GM18951 (cell line): ENCODE data around the gene SSTR5.

Experiments
- POLR2A ChIP-seq: IDR thresholded peaks from 4 replicates; pipeline ENCODE4 v1.6.1; 2011; ENCODE audit warnings: mild to moderate bottlenecking; ENCODE audit not compliant: insufficient read length, insufficient read depth; ENCODE audit errors: extremely low read depth
- in situ Hi-C: fragments of 300-500 bp; cut with MboI; formaldehyde crosslinking; loops from one replicate; pipeline ENCODE4 v1.12.0; 2022; ENCODE audit warnings: low sequenced_read_pairs, mixed read lengths, inconsistent platforms; ENCODE audit not compliant: unreplicated experiment

The SSTR5 gene

DNA sequence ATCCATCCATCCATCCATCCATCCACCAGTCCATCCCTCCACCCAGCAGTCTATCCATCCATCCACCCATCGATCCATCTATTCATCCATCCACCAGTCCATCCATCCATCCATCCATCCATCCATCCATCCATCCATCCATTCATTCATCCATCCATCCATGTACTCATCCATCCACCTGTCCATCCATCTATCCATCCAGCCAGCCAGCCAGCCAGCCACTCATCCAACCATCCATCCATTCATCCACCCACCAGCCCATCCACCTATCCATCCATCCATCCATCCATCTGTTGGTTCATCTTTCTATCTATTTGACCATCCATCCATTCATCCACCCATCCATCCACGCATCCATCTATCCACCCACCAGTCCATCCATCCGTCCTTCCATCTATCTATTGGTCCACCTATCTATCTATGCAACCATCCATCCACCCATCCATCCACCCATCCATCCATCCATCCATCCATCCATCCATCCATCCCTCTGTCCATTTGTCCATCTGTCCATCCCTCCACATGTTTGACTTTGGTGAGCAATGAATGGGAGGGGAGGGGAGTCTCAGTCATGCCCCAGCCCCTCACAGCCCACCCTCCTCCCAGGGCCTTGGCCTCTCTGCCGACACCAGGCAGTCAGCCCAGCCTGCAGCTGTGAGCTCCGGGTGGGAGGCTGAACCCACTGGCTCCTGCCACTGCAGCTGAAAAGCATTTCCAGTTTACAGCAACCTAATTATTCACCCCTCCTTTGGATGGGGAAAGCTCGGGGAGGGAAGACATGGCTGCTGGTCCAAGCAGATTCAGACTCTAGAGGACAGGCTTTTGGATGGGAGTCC, 38.1 kb upstream of the SSTR5 start:
- in situ Hi-C loops = no loop called here
- no peak for TF ChIP-seq POLR2A

DNA sequence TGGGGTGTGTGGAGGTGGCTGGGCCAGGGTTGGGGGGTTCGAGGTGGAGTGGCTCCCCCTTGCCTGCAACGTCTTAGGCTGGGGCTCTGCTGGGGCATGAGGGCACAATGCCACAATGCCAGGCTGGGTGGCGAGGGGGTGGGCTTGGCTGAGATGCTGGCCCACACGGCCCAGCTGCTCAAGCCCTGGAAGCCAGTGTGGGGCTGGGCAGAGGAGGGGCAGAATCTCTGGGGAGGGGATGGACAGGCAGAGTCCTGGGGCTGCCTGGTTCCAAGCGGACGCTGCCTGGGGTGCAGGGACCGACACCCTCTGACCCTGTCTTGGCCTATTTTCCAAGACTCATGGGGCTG, 37.5 kb upstream of the SSTR5 start:
- TF ChIP-seq POLR2A = no peak

DNA sequence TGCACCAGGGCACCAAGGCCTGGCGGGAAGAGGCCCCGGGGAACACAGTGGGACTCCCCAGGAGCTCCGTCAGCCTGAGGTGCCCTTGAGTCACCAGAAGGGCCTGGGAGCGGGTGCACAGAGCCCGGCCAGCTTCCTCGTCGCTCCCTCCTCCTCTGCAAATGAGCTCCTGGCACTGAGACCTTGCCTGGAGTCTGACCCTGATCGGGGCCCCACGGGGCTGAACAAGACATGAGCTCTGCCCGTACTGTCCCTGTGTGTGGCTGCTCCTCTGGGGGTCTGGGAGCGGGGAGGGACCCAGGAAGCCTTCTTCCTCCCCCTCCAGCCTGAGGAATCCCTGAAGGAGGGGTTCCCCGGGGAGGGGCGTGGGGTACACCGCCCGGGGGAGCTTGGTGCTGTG, 36.4 kb upstream of the SSTR5 start:
- no peak for TF ChIP-seq POLR2A
- in situ Hi-C loops = no loop called here

More for the DNA sequence above, 37.5 kb upstream of the SSTR5 start:
- in situ Hi-C loops = no loop called here

DNA sequence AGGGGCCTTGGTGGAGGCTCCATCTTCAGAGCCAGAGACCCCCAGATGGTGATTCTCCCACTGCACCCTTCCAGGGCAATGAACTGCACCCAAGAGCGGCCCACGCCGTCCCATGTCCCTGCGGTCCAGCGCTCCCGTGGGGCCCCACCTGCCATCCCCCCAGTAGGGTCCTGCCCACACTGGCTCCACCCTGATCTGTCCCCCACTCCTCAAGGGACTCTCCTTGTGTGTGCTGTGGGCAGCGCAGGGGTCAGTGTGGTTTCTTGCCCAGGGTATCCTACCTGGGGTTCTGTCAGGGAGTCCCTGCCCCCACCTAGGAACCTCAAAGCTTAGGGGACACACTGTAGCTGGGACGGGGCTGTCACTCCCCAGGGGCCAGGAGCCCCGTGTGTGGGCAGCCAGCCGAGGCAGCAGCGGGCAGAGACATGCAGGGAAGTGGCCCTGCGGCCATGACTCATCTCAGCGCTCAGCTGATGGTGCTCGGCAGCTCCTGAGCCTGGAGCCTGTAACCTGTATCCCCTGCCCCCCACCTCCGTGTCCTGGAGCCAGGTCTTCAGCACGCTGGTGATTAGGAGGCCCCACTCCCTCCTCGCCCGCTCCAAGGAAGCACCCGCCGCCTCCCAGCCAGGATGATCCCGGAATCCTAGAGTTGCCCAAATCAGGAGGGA, 35.7 kb upstream of the SSTR5 start:
- in situ Hi-C loops = no loop called here
- TF ChIP-seq POLR2A = no peak

DNA sequence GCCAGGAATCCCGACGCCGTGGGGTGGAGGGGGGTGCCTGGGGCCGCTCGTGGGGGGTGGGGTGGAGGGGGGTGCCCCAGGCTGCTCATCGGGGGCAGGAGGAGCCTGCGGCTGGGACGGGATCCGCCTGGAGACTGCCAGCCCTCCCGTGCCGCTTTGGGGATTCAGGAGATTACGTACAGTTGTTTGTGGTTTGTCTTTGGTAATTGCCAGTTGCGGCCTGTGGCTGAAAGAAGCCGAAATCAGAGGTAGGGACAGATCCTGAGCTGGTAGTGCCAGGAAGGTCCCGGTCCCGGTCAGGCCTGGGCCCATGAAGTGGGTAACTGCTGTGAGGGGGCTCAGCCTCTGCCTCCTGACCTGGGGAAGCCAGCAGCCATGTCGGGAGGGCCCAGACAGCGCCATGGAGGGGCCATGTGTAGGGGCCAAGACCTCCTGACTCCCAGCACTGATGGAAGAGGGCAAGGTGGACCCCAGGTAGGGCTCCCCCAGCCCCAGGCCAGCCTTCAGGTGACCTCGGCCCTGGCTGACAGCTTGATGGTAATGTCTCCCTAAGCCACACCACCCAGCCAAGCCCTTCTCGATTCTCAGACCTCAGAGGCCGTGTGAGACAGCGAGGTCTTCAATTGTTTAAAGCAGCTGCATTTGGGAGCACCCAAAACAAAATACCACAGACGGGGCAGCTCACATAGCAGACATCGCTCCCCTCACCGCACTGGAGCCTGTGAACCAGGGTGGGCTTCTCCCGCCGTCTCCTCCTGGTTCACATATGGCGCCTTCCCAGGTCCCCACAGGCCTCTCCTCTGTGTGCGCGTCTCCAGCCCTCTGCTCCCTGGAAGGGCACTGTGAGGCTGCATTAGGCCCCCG, 34.9 kb upstream of the SSTR5 start:
- in situ Hi-C loops = no loop called here
- TF ChIP-seq POLR2A = no peak

DNA sequence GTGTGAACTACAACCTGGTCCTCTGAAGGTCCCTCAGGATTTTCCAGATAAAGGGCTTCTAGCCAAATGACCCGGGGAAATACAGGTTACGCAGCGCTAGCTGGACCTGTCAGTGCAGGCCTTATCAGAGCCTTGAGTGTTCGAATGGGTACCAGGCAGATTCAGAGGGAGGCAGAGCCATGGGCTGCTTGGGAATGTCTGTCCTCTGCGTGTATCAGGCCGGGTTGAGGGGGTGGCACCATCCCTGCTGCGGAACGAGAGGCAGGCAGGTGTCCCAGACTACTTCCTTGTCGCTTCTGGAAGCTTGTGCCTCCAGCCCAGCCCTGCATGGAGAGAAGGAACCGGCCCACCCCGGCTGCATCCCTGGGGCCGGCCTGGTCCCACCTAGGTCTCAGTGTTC, 33.6 kb upstream of the SSTR5 start:
- in situ Hi-C loops = no loop called here
- TF ChIP-seq POLR2A = no peak

DNA sequence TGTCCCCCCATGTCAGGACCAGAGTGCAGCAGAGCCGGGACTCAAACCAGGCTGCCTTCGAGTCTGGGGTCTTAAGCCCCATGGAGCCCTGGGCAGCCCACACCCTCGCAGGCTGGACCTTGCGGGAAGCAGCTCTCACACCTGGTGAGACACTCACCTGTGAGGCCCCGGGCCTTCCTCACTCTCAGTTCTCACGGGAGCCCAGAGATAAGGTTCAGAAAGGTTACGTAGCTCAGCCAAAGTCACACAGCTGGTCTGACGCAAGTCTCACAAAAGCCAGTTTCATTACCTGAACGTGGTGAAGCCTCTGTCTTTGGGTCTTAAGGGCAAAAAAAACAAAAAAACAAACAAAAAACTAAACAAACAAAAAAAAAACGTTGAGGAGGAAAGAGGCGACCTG, 32.8 kb upstream of the SSTR5 start:
- in situ Hi-C loops = no loop called here
- TF ChIP-seq POLR2A = no peak

DNA sequence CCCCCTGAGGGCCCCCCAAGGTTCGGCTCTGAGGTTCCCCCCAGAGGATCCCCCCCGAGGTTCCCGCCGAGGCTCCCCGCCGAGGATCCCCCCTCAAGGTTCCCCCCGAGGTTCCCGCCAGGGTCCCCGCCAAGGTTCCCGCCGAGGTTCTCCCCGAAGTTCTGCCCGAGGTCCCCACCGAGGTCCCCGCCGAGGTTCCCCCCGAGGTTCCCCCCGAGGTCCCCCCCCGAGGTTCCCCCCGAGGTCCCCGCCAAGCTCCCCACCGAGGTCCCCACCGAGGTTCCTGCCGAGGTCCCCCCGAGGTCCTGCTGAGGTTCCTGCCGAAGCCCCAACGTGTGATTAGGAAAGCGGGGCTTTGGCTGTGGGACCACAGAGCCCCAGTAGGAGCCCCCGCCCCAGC, 32.2 kb upstream of the SSTR5 start:
- no peak for TF ChIP-seq POLR2A
- in situ Hi-C loops = no loop called here

DNA sequence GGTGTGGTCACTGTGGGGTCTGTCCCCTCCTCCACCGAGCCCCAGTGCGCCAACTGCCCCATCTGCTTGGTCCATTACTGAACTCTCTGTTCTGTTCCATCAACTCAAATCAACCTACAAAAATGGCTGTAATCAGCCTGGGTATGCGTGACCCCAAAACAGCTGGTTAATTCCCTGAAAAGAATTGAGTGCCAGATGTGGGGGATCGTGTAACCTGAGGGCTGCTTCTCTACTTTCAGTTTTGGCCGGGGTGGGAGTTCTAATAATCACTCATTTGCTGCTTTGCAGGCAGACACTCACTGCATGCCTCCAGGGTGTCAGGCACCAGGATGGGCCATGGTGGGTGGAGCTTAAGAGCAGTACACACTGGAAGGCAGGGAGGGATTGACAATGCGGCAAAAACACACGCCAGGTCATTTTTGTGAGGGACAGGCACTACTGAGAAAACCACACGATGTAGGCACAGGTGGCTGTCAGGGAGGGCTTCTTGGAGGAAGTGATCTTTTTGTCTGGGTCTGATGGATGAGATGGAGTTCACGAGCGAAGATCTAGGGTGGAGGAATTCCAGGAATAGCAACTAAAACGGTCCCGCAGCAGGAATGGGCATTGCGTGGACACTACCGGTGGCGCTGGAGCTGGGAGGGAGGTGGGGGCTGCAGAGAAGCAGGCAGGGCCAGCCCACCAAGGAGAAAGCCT, 30.4 kb upstream of the SSTR5 start:
- no peak for TF ChIP-seq POLR2A
- in situ Hi-C loops = no loop called here

DNA sequence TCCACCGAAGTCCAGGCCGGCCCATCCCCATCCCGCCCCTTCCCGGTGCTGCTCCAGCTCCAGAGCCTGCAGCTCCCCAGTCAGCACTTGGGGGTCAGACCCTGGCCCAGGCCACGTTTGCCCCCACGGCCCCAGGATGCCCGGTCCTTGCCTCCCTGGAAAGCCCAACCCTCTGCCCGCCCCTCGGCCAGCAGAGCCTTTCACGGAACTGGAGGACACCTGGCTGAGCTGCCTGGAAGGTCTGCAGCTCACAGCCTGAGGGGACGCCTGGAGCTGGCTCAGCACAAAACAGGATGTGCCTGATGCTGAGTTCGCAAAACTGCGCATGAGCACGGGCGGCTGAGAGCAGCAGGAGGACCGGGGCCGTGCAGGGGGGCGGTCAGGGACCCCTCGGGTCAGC, 29.7 kb upstream of the SSTR5 start:
- no peak for TF ChIP-seq POLR2A
- in situ Hi-C loops = no loop called here

DNA sequence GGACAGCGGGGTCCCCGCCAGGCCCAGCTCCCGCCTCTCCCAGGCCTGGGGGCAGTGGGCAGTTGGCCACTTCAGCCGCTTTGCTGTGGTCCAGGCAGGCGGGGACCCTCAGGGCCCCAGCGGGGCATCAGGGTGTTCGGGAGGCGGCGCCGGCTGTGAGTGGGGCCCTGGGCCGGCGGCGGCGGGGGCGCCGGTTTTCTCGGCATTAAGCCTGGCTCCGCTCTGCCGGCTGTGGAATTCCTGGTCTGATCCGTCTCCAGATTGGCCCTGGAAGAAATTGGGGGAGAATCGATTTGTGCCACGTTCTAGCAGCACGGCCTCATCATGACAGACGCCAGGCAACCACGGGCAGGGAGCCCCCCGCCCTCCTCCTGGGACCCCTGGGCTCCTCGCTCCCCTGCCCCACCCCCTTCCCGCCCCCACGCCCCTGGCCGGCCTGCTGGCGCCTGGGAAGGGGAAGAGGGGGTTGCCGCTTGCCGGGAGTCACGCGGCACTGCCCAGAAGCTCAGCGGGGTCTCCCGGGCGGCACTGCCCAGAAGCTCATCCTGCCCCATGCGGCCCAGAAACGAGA, 28.6 kb upstream of the SSTR5 start:
- in situ Hi-C loops = no loop called here
- no peak for TF ChIP-seq POLR2A

DNA sequence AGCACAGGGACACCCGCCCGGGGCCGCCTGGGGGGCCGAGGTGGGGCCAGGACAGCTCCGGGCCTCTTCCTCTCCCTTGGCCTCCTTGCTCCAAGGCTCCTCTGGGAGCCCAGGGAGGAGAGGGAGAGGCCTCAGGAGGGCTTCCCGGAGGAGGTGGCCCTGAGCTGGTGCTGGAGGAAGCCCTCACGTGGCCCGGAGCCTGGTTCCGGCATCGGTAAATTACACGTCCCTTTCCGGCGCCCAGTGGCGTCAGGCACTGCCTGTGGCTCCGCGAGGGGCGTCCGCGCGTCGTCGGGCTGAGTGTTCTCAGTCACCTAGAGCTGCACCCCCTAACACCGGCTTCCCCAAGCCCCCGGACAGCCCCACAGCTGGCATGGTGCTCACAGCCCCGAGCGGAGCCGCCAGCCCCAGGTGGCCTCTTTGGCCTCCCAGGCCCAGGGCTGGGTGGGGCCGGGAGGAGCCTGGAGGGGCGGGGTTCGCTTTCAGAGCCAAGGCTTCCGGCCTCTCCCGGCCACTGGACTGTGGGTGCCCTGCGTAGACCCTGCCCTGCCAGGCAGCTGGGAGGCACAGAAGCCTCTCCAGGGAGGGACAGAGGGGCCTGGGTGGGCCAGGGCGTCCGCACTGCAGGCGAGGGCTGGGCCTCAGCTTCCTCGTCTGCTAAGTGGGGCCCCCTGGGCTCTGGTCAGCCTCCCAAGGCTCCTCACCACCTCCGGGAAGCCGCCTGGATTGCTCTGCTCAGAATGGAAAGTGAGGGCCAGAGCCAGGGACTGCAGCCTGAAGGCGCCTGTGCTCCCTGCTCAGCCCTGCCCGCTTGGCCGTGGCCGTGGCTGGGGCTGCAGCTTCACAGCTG, 27.9 kb upstream of the SSTR5 start:
- TF ChIP-seq POLR2A = no peak
- in situ Hi-C loops = no loop called here
